KOPT-K1 (cell line): ENCODE measurements around the gene ZSWIM2.

ENCODE experiments used
- H3K27ac ChIP-seq: fragments of 200-600 bp; sonication (generic); 2 replicates; pipeline ENCODE4 v1.5.1; 2016; ENCODE audit warnings: antibody characterized with exemption, mild to moderate bottlenecking, low read depth, low read length; ENCODE audit not compliant: poor library complexity, severe bottlenecking
- H3K36me3 ChIP-seq: fragments of 200-600 bp; sonication (generic); 2 replicates; pipeline ENCODE4 v1.5.1; 2017; ENCODE audit warnings: antibody characterized with exemption, mild to moderate bottlenecking, low read length, moderate library complexity; ENCODE audit not compliant: insufficient read depth
- H3K9me3 ChIP-seq: fragments of 200-600 bp; sonication (generic); 2 replicates; pipeline ENCODE4 v1.5.1; 2017; ENCODE audit warnings: antibody characterized with exemption, low read length, mild to moderate bottlenecking; ENCODE audit not compliant: insufficient read depth, poor library complexity, severe bottlenecking

The ZSWIM2 gene

GRCh38 chr2:186784930-186785329 lies 64.0 kb downstream of the ZSWIM2 start:
- Histone ChIP-seq H3K9me3 (no peaks in the 10 kb centered on the region), H3K36me3 (no peaks in the 10 kb centered on the region), H3K27ac (no peak overlapping the region)

DNA sequence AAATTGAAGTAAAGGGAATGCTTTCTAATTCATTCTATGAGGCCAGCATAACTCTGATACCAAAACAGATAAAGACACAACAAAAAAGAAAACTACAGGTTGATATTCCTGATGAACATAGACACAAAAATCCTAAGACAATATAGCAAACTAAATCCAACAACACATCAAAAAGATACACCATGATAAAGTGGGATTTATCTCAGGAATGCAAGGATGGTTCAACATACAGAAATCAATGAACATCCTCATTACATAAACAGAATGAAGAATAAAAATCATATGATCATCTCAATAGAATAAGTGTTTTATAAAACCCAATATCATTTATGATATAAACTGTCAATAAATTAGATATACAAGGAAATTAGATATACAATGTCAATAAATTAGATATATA lies 65.7 kb downstream of the ZSWIM2 start:
- no peaks in the 10 kb centered on the region for H3K36me3 ChIP-seq
- H3K9me3 ChIP-seq: no peaks in the 10 kb centered on the region
- H3K27ac ChIP-seq: no peak overlapping the region

DNA sequence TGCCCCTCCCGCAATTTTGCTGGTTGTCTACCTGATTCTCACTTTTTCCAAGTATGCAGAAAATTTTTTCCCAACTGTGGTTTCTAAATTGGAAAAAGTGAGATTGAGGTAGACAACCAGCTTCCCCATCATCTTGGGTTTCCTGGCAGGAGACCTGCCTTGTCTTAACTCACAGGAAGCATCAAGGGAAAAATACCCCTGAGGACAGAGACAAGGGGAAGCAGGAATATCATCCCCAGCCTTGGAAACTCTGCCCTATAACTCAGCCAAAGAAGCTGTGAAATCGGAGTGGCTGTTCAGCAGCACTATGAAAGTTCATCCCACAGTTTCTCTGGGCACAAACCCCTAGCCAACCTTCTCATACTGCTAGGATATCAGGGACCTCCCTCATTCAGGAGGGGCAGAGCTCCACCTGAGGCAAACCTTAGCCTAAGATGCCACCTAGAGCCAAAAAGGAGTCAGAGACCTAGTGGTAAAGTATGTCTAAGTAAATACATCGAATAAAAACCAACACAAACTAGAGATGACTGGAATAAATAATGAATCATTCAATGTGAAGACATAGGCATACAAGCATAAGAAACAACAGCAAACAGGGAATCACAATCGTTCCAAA lies 68.2 kb downstream of the ZSWIM2 start:
- Histone ChIP-seq H3K9me3 (no peaks in the 10 kb centered on the region), H3K36me3 (no peaks in the 10 kb centered on the region), H3K27ac (no peak overlapping the region)
